GM12865 (cell line): ENCODE results near the gene AMOT.

Experiments
- DNase-seq: peaks from one replicate; pipeline ENCODE4 v3.0.0; 2010; ENCODE audit warnings: low read depth
- H3K4me3 ChIP-seq: 2 replicates; pipeline ENCODE4 v1.5.1; 2011; ENCODE audit warnings: mild to moderate bottlenecking, low read depth, low read length, control low read depth
- CTCF ChIP-seq: IDR thresholded peaks from 2 replicates; pipeline ENCODE4 v1.5.1; 2011; ENCODE audit warnings: low read length, control low read depth, low read depth, inconsistent platforms; ENCODE audit not compliant: insufficient read depth; ENCODE audit errors: missing control alignments

AMOT gene

GRCh38 chrX:112852851-112853250 is 12.2 kb upstream of the AMOT start:
- no peak for DNase-seq
- no peak overlapping the region for H3K4me3 ChIP-seq
- TF ChIP-seq CTCF, result no peak

GRCh38 chrX:112851806-112852205 is 11.2 kb upstream of the AMOT start:
- DNase-seq, result peak; percentile 69

GRCh38 chrX:112851161-112851779 is 10.6 kb upstream of the AMOT start:
- DNase-seq, result peak; percentile 83
- H3K4me3 ChIP-seq, result no peak overlapping the region
- no peak for TF ChIP-seq CTCF

More at GRCh38 chrX:112851806-112852205, 11.2 kb upstream of the AMOT start:
- no peak for TF ChIP-seq CTCF
- no peak overlapping the region for H3K4me3 ChIP-seq

GRCh38 chrX:112849016-112849415 is 8.4 kb upstream of the AMOT start:
- no peak for DNase-seq
- no peak overlapping the region for H3K4me3 ChIP-seq

GRCh38 chrX:112846782-112847181 is 6.2 kb upstream of the AMOT start:
- no peak for TF ChIP-seq CTCF
- H3K4me3 ChIP-seq, result no peak overlapping the region
- no peak for DNase-seq

More at GRCh38 chrX:112849016-112849415, 8.4 kb upstream of the AMOT start:
- no peak for TF ChIP-seq CTCF

- TF ChIP-seq CTCF, result no peak
- no peak for DNase-seq
These were observed 5.6 kb upstream of the AMOT start for GRCh38 chrX:112846187-112846586.

GRCh38 chrX:112844250-112844649 is 3.6 kb upstream of the AMOT start:
- TF ChIP-seq CTCF, result no peak
- DNase-seq, result peak; percentile 28
- H3K4me3 ChIP-seq, result no peak overlapping the region

More at GRCh38 chrX:112846187-112846586, 5.6 kb upstream of the AMOT start:
- H3K4me3 ChIP-seq, result no peak overlapping the region
